HG03469 (cell line): ENCODE measurements around the gene GOLGA8K.
"Not testable (repeated sequence)": the region's sequence is repeated elsewhere in the genome, so short reads cannot be mapped to it uniquely, and the experiment has no call there.

Experiments
- ATAC-seq: cut with Tn5 transposase; IDR thresholded peaks from one replicate; pipeline ENCODE4 v1.9.1; 2021; ENCODE audit warnings: mild to moderate bottlenecking, moderate library complexity, moderate number of reproducible peaks; ENCODE audit not compliant: unreplicated experiment

GOLGA8K gene

GRCh38 chr15:32403192-32403591, at the start of gene GOLGA8K:
TSS of gene GOLGA8K (minus strand) at chr15:32403292. CDS start at chr15:32403194, 98 bp downstream.
- ATAC-seq: not testable (repeated sequence)

GRCh38 chr15:32440445-32440977, 37.4 kb upstream of the GOLGA8K start:
- ATAC-seq: not testable (repeated sequence)

- ATAC-seq: not testable (repeated sequence)
These were observed 31.2 kb upstream of the GOLGA8K start for GRCh38 chr15:32434102-32434963.

- not testable (repeated sequence) for ATAC-seq
These were observed 24.5 kb upstream of the GOLGA8K start for GRCh38 chr15:32427635-32428034.

GRCh38 chr15:32426511-32426910, 23.4 kb upstream of the GOLGA8K start:
- ATAC-seq: not testable (repeated sequence)

GRCh38 chr15:32407903-32408302, 4.8 kb upstream of the GOLGA8K start:
- ATAC-seq: not testable (repeated sequence)

GRCh38 chr15:32396522-32396921, 6.6 kb downstream of the GOLGA8K start:
- not testable (repeated sequence) for ATAC-seq

- not testable (repeated sequence) for ATAC-seq
These were observed 8.3 kb downstream of the GOLGA8K start for GRCh38 chr15:32394745-32395144.

GRCh38 chr15:32388050-32388648, 14.9 kb downstream of the GOLGA8K start:
- not testable (repeated sequence) for ATAC-seq

GRCh38 chr15:32385823-32386495, 17.1 kb downstream of the GOLGA8K start:
- not testable (repeated sequence) for ATAC-seq

- not testable (repeated sequence) for ATAC-seq
These were observed 28.9 kb downstream of the GOLGA8K start for GRCh38 chr15:32374185-32374584.

GRCh38 chr15:32373707-32374106, 29.4 kb downstream of the GOLGA8K start:
- ATAC-seq: not testable (repeated sequence)

- not testable (repeated sequence) for ATAC-seq
These were observed 31.0 kb downstream of the GOLGA8K start for GRCh38 chr15:32372075-32372474.

- not testable (repeated sequence) for ATAC-seq
These were observed 32.6 kb downstream of the GOLGA8K start for GRCh38 chr15:32370526-32370925.

GRCh38 chr15:32370064-32370463, 33.0 kb downstream of the GOLGA8K start:
- ATAC-seq: not testable (repeated sequence)

- not testable (repeated sequence) for ATAC-seq
These were observed 36.6 kb downstream of the GOLGA8K start for GRCh38 chr15:32366492-32366891.

- not testable (repeated sequence) for ATAC-seq
These were observed 37.1 kb downstream of the GOLGA8K start for GRCh38 chr15:32365955-32366354.

- not testable (repeated sequence) for ATAC-seq
These were observed 38.1 kb downstream of the GOLGA8K start for GRCh38 chr15:32364944-32365343.

GRCh38 chr15:32363449-32363848, 39.6 kb downstream of the GOLGA8K start:
- ATAC-seq: not testable (repeated sequence)

- not testable (repeated sequence) for ATAC-seq
These were observed 41.4 kb downstream of the GOLGA8K start for GRCh38 chr15:32361662-32362061.

- not testable (repeated sequence) for ATAC-seq
These were observed 44.6 kb downstream of the GOLGA8K start for GRCh38 chr15:32358462-32358861.
